K562 treated with DMSO at 1 percent for 48 hours (cell line): ENCODE measurements around the gene AFAP1. TPM values are rescaled to one million over a fixed set of nuclear protein-coding genes. Genes with fewer than 3 reads are reported as not detected.

Experiments used
- total RNA-seq: library from RNA; unstranded; fragments of 300-600 nt; gene quantifications from 2 replicates; pipeline ENCODE4 v1.2.3, GENCODE V29; 2022; ENCODE audit warnings: low replicate concordance; ENCODE audit errors: extremely low read depth

The AFAP1 gene
- total RNA-seq = not detected in 2 replicates

GRCh38 chr4:7939377-7940108 lies at the start of gene AFAP1:
TSS of gene AFAP1 (minus strand) at chr4:7939861. CDS start at chr4:7872078, 67,783 bp downstream.

Other genes with a start within 250 kb of the AFAP1 start
- gene ABLIM2, start 219.0 kb upstream of the AFAP1 start, total RNA-seq = not detected in 2 replicates